GM18861 (cell line): ENCODE data around the gene PSD4.

Source experiments
- ATAC-seq: cut with Tn5 transposase; IDR thresholded peaks from one replicate; pipeline ENCODE4 v1.9.1; 2021; ENCODE audit not compliant: unreplicated experiment

Gene PSD4

DNA sequence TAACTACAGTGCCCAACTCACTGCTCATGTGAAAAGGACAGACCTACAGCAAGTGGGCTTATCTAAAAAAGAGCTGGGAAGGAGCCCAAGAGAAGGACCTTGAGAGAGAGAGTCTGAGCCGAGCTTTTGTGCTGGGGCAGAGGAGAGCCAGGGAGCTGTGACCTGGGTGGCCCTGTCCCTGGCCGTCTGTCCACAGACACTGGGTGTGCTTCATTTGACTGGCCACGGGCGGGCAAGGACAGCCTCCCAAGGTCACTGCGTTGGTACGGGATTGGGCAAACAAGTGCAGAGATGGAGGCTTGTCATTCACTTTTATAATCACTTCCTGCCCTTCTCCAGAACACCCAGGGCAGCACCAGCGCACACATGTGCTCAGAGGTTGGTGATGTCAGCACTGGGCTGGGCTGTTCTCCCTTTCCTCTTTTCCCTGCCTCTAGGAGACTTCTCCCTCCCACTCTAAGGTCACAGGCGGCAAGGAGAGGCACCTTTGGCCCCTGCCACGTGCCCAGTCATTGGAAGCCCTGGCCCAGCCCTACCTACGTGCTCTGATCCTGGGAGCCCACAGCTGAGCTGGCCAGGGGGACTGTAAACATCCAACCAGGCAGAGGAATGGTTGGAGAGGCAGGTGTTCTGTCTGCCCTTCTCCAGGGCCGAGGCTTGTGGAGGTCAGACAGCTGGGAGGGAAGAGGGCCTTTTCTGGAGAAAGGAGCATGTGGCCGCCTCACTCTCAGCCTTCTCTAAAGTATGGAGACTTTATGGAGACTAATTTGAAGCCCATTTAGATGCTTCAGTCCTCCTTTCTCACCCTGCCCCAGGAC is 6.4 kb upstream of the PSD4 start:
- no peak for ATAC-seq

DNA sequence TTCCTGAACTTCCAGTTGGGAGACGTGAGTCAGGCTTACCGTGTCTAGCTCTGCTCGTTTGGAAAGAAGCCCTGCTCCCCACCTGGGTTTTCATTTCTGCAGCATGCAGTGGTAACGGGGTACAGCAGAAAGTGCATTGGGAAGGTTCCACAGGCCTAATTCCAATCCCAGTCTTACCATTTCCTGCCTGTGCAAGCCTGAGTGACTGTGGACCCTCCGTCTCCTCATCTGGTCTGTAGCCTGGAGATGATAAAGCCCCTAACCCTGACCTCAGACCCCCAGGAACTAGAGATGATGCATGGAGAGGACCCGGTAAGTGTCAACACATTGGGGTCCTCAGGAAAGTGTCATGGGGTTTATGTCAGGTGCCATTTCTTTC is 5.8 kb upstream of the PSD4 start:
- no peak for ATAC-seq

DNA sequence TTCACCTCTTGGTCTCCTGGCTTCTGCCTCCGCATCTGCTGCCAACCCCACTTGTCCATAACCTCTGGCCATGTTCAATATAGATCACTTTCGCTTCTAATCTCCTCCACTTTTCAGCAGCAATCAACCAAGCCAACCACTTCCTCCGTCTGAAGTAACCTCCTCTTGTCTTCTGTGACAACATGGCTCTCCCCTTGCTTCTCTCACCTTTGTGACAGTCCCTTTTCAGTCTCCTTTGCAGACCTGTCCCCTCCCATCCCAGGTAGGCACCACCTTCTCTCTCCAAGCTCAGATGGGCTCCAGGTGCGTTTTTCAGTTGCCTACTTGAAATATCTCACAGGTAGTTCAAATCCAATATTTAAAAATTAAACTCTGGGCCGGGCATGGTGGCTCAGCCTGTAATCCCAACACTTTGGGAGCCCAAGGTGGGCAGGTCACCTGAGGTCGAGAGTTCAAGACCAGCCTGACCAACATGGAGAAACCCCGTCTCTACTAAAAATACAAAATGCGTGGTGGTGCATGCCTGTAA is 4.7 kb upstream of the PSD4 start:
- no peak for ATAC-seq

DNA sequence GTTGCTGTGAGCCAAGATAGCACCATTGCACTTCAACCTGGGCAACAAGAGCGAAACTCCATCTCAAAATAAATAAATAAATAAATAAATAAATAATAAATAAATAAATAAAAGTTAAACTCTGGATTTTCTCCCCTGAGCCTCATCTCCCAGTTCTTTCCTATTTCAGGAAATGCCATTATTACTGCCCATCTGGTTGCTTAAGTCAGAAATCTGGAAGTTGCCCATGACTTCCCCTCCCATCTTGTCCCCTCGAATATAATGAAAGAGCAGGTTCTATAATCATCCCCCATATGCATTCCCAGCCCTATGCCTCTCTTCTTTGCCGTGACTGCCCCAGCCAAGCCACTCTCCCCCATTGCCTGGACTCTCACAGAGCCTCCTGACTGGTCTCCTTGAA is 4.2 kb upstream of the PSD4 start:
- no peak for ATAC-seq

GRCh38 chr2:113171334-113172075 is 2.3 kb upstream of the PSD4 start:
- no peak for ATAC-seq

- no peak for ATAC-seq
Observed at GRCh38 chr2:113172721-113173541, 840 bp upstream of the PSD4 start.

DNA sequence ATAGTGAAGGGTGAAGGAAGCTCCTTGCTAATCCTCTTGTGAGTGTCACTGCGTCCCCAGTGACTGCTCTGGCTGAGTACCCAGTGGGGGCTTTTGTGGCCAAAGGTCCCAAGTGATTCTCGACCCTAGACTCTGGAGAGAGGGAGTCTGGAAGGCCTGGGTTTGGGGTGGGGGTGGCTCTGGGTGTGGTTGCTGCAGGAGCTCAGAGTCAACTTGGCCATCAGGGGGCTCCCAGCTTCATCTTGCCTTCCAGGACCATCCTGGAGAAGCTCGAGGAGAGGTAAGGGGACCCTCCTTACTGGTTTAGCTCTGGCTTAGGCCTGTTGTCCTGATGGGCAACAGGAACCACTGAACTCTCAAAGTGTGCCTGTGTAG is 592 bp downstream of the PSD4 start:
- no peak for ATAC-seq

DNA sequence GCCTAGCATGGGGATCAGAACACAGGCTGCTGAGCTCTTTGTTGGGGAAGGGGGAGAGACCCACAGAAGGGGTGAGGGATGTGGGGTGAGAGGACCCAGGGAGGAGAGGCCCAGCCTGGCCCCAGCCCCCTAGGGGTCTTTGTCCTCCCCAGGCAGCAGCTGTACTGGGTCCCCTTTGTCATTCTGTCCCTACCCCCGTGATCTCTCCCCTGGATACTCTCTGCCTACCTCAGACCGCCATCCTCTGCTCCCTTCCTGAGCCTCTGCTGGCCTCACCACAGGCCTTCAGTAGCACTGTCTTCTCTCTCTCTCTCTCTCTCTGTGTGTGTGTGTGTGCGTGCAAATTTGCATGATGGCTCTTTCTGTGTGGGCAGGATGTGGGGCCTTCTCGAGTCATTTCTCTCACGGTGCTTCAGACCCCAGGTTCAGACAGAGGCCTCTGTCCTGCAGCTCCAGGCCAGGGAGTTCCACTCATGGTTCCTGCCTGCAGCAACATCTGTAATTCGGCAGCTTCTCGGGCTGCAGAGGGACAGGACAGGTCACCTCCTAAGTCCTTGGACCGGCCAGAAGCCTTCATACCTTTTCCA is 1.4 kb downstream of the PSD4 start:
- ATAC-seq: peak; percentile 60

GRCh38 chr2:113175736-113176695 is 2.2 kb downstream of the PSD4 start:
- ATAC-seq: no peak

- no peak for ATAC-seq
Observed at GRCh38 chr2:113176696-113177355, 3.1 kb downstream of the PSD4 start.

GRCh38 chr2:113178069-113178746 is 4.4 kb downstream of the PSD4 start:
- no peak for ATAC-seq

GRCh38 chr2:113178891-113179290 is 5.1 kb downstream of the PSD4 start:
- ATAC-seq: no peak

DNA sequence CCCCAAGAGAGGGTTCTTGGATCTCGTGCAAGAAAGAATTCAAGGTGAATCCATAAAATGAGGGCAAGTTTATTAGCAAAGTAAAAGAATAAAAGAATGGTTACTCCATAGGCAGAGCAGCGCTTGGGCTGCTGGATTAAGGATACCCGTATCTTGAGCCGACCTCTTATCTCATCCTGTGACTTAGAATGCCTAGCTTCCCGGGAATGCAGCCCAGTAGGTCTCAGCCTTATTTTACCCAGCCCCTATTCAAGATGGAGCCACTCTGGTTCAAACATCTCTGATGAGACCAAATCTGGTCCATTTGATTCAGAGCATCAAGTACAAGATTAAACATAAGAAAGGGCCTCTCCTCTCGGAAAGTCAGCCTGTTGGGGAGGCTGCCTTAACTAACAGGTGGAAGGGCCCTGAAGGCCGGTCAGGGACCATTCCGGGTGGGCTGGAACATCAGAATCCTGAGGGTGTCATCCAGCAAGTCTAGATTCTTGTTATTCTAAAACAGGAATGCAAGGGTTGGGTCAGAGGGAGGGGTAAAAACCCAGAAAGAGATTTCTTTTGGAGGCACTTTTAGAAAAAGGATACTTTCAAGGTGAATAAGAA is 5.8 kb downstream of the PSD4 start:
- ATAC-seq: no peak

DNA sequence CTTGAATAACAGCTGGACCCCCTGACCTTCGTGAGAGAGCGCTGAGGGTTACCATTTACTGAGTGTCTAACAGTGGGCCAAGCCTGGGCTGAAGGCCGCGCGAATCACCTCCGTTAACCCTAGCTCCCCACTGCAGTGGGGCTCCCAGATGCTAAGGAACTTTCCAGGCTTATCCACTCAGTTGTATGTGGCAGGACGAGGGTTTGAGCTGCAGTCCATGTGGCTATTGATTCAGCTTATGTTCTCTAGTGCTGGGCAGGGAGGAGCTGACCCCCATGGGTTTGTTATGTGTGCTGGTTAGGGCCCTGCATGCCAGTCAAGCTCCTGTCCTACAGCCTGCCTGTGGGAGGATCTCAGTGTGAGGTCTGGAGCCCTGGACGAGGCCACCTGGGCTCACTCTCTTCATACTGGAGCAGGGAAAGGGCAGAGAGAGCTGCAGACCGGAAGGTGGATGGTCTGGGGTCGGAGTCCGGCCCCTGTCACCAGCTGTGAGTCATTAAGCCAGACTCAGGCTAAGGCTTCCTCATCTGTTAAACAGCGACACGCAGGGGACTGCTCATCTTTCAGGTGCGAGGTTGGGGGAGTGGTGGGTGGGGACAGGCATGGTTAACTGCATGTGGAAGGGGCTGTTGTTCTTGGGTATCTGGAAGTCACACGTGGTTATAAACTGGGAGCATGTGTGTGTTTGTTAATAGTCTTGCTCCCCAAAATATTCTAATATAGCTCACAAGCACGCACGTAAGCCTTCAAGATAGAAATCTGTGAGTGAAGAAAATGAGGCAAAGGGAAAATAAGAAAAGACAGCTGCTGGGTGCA is 6.6 kb downstream of the PSD4 start:
- no peak for ATAC-seq

GRCh38 chr2:113181258-113182051 is 7.7 kb downstream of the PSD4 start:
- no peak for ATAC-seq

- ATAC-seq: no peak
Observed at GRCh38 chr2:113182471-113183260, 8.9 kb downstream of the PSD4 start.
